HG03460 (cell line): ENCODE results near the gene SS18L1.

Experiments
- ATAC-seq: cut with Tn5 transposase; IDR thresholded peaks from one replicate; pipeline ENCODE4 v1.9.1; 2021; ENCODE audit not compliant: unreplicated experiment

Gene SS18L1

DNA sequence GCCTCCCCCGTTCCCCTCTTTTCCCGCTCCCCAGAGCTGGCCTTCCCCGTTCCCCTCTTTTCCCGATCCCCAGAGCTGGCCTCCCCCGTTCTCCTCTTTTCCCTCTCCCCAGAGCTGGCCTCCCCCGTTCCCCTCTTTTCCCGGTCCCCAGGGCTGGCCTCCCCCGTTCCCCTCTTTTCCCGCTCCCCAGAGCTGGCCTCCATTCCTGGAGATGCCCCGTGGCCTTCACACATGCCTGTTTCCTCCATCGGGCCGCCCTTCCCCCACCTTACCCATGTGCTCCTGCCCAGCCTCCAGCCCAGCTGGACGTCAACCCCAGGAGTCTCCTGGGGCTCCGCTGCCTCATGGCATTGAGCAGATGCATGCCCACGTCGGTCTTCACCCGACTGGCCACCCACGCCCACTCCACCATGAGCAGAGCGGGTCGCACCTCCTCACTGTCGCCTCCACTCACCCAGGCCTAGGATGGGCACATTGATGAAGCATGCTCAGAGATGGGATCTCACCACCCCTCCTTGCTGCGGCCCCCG is 8.3 kb downstream of the SS18L1 start:
- no peak for ATAC-seq

DNA sequence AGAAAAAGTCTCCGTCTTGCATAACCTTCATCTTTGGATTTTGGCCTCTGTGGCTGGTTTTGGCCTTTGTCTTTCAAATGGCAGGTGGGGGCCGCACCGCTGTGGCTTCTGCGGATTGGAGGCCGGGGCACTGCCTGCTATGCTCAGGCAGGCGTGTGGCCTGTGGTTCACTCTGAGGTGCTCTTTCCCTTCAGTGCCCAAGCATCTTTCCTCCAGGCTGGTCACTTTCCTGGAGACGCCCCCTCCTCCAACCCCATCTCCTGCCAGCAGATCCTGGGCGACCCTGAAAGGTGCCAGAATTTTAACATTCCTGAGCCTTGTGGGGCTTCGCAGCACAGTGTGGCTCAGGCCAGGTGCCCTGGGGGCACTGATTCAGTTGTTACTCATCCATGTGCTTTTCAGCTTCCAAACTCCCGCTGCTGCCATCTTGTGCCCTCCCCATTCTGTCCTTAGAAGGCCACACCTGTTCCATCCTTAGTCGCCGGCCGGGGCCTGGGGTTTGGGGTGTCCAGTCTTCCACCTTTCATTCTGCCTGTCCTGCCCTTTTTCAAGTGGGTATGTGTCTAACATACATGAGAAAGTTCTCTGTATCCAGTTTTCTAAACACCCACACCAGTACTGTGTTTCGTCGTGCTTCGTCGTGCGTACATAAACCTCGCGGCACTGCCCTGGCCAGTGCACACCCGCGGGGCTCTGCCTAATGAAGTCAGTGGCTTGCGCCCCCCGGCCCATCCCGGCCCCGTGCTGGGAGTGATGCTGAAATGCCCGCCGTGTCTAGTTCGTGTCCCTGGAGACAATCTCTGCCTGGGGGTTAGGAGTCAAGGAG is 12.1 kb downstream of the SS18L1 start:
- no peak for ATAC-seq

DNA sequence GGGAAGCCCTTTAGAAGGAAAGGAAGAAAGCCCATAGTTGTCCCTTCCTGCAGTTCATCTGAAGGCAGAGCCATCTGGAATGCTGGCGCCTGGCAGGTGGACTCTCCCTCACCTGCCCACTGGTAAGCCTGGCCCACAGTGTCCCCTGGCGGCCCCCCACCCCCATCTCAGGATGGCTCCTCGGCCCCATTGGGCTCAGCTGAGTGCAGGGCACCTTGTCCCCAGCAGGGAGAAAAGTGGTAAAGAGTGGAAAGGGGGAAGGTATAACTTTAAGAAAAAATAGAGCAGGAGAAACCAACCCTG is 12.6 kb downstream of the SS18L1 start:
- no peak for ATAC-seq

DNA sequence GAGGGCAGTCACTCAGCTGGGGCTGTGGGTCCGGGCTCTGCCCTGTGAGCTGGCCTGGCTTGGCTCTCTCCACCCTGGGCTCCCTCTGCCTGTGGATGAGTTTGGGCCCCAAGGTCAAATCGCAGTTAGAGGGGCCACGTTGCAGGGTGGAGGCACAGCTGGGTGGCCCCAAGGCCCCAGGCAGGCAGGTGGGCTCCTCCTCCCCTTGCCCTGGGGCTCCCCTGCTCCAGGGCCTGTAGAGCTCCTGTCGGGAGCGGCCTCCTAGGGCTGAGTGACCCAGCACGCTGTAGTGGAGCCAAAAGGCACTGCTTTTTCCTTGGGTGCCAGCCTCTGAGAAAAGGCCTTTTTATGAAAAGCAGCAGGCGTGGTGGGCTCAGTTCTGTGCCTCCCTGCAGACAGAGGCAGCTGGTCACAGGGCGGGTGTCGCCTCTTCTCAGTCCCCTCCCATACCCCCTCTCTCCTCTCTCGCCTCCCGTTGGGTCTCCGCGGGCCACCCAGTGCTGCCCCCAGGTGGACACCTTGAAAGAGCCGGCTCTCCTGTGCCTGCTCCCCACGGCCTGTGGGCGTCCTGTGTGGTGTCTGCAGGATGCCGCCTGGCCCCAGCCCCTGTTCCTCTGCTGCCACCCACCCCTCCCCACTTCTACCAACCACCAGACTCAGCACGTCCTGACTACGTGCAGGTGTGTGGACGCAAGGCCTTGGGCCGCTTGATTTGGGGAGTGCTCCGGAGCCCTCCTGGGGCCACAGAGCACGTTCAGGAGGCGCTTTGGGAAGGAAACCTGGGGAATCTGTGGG is 13.2 kb downstream of the SS18L1 start:
- no peak for ATAC-seq

DNA sequence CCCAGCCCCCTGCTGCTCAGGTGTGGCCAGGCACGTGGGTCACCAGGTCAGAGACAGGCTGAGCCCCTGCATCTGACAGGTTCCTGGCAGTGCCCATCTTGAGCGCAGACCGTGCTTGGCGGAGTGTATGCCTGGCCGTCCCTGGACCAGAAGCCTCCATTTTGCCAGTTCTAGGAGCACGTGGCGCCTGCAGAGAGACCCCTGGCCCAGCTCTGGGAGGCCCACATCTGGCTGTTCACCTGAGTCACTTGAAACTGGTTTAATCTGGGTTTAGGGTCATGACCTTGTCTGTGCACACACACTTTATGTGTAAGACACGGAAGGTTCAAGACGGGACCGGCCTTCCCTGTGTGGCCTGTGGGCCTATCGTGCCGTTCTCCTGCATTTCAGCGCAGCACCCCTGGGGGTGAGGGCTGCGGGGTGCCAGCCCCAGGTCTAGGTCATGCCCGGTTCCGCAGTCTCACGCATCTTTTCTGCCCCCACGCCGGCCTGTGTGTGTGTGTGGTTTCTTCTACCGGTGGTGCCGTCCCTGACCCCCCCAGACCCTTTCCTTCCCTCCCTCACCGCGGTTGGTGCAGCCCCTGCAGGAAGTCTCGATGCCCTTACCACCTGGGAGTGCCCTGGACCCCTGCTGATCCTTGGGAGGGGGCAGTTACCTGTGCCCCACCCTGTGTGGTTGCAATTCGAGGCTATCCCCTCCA is 14.0 kb downstream of the SS18L1 start:
- ATAC-seq, result no peak

DNA sequence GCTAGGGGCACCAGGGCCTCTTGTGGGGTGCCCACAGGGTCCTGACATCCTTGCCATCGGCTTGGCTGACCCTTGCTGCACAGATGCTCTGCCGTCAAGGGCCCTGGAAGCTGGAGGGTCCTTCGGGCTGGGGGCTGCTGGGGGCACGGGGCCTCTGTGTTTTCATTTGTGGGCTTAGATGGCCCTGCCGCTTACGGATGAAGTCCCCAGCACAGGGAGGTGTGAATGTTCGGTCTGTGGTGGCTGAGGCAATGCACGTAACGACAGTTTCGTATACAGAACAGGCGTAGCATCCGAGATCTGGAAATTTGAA is 14.5 kb downstream of the SS18L1 start:
- no peak for ATAC-seq

DNA sequence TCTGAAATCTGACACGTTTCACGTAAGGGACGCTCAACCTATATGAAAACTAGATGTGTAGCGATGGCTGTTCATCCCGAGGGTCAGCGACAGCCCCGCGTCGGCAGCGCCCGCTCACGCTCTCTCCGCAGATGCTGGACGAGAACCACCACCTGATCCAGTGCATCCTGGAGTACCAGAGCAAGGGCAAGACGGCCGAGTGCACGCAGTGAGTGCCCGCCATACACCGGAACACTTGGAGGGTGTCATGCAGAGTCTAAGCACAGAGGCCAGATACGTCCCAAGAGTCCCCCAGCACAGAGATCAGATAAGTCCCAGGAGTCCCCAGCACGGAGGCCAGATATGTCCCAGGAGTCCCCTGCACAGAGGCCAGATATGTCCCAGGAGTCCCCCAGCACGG is 15.0 kb downstream of the SS18L1 start:
- no peak for ATAC-seq

DNA sequence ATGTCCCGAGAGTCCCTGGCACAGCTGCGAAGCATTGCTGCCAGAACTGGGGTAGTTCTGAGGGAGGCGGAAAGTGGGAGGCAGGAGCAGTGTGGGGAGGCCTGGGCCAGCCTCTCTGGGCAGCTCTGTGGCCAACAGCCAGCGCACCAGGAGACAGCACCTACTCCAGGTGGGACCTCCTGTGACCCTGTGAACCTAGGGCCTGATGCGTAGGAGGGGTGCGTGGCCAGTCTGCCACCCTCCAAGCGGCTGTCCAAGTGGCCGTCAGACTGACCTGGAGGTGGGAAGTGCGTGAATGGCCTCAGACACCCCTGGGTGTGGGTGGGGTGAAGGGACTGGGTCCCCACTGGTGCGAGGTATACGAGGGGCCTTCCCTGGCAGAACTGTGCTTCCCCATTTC is 15.5 kb downstream of the SS18L1 start:
- no peak for ATAC-seq

DNA sequence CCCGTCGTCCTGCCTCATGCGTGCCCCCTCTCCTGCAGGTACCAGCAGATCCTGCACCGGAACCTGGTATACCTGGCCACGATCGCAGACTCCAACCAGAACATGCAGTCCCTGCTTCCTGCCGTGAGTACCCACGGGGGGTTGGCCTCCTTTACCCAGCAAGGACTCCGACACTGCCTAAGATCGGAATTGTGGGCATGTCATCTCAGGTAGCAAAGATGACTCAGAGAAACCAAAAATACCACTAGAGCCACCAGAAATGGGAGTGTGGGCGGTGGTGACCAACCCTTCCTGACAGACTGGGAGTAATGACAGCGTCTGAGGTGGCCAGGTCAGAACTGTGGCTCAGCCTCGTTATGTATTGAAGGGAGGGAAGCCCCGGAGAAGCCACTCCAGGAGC is 16.3 kb downstream of the SS18L1 start:
- no peak for ATAC-seq

DNA sequence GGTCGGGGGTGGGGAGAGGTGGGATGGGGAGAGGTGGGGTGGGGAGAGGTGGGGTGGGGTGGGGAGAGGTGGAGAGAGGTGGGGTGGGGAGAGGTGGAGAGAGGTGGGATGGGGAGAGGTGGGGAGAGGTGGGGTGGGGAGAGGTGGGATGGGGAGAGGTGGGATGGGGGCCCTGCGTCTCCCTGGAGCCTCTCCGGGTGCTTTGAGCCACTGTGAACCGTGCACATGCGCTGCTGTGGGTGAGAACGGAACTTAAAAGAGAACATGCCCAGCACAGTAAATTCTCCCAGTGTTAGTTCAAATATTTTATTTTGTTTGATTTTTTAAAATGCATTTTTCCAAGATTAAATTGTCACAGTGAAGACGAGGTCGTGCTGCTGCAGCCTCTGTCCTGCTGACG is 16.7 kb downstream of the SS18L1 start:
- no peak for ATAC-seq

DNA sequence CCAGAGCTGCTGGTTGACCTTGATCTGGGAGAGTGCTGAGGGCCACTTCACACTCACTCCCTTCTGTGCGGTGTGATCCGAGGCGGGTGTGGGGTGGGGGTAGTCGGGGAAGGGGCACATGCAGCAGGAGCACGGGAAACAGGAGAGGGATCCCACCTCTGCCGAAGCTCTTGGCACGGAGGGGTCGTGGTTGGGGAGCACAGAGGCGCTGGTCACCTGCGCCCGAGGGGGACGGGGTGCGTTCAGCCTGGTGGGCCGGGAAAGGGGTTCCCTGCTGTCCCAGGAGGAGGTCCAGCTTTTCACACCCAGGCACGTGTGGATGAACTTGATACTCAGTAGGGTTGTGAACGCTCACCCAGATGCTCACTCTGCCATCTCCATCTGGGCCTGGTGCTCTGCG is 17.3 kb downstream of the SS18L1 start:
- ATAC-seq, result no peak

DNA sequence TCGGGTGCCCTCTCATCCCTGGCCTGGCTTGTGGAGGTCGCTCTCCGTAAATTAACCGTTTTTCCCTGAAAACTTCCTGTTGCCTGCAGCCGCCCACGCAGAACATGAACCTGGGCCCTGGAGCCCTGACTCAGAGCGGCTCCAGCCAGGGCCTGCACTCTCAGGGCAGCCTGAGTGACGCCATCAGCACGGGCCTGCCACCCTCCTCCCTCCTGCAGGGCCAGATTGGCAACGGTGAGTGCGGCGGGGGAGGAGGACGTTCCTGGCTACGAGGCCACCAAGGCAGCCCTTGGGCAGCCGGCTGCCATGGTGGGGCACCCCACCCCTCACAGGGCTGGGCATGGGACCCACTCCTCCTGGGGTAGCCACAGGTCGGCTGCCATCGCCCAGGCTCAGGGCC is 17.8 kb downstream of the SS18L1 start:
- ATAC-seq, result no peak

DNA sequence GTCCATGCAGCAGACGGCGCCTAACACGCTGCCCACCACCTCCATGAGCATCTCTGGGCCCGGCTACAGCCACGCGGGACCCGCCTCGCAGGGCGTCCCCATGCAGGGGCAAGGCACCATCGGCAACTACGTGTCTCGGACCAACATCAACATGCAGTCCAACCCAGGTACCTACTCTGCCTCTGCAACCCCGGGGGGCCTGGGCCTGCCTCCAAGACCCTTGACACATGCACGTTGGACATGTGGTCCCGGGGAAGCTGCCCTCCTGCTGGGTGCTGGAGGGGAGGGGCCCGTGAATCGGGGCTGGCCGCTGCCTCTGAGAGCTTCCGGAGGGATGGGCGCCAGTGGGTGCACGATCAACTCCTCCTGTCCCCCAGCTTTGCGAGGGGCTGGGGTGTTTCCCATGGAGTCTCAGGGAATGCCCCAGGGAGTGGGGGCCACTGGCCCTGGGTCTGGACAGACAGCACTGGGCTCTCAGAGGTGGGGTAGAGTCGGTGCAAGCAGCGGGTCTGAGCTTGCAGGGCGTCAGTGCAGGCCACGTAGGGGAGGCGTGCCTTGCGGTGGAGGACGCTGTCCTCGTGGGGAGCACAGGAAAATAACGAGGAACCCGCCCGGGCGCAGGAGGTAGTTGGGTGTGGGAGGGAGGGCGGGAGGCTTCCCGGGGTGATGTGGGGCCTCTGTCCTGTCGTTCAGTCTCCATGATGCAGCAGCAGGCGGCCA is 19.4 kb downstream of the SS18L1 start:
- no peak for ATAC-seq

DNA sequence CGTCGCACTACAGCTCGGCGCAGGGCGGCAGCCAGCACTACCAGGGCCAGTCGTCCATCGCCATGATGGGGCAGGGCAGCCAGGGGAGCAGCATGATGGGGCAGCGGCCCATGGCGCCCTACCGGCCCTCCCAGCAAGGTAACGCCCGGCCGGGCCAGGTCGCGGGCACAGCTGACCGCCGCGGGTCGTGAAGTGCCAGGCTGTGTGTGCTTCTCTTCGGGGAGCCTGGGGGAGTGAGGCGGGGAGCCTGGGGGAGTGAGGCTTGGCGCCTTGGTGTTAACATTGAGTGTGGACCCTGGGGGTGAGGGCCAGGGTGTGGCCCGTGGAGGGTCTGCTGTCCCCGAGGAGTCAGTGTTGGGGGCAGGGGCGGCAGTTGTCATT is 19.9 kb downstream of the SS18L1 start:
- no peak for ATAC-seq

DNA sequence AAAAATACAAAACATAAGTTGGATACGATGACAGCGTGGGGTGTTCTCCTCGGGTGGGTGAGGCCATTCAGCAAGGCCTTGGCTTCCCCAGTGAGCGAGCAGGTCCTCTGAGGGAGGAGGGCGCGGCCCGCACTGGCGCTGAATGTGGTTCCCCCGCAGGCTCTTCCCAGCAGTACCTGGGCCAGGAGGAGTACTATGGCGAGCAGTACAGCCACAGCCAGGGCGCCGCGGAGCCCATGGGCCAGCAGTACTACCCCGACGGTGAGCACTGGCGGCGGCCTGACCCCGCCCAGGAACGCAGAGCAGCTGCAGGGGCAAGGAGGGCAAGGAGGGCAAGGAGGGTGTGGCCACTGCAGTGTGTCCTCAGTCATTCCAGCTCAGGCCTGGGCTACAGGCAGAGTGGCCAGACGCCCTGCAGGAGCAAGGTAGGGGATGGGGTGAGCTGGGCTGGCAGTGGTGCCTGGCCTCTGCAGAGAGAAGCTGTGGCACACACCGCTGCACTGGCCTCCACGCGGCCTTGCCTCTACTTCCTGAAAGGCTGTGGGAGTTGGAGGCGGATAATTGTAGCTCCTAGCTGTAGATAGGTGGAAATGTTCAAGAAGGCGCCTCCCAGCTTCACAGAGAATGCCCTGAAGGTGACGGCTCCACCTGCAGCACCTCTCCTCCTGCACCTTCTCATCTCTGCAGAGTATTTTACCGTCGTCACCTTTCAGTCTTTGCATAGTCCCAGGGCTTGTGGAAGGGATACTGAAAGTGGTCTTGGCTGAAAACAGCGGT is 20.6 kb downstream of the SS18L1 start:
- no peak for ATAC-seq

DNA sequence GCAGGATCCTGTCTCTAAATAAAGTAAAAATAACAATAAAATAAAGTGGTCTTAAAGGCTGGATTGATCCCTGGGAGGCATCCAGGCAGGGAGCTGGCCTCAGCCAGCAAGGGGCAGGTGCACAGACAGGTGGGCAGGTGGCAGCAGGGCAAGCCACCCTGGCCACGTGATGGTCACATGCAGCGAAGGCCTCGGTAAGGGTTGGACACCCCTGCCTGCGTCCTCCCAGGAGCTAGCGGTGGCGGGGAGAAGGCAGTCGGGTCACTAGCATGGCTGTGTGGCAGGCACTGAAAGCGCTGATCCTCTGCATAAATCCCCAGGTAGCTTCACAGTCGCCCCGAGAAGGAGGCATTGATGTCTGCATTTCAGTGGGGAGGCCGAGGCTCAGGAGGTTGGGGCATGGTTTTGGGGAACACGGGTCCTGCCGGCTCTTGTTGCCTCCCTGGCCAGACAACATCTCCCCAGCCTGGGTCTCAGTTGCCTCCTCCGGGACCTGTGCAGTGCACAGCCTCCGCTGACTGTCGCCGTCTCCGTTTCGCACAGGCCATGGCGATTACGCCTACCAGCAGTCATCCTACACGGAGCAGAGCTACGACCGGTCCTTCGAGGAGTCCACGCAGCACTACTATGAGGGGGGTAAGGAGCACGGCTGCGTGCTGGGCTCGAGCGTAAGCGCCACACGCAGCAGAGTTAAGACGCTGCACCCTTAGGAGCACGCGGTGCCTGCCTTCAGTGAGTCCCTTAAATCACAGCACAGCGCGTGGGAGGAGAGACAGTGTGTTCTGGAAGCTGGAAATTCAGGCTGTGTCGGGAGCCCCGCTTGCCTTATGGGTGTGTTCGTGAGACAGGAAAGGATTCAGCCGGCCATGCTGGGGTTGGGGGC is 21.6 kb downstream of the SS18L1 start:
- ATAC-seq, result no peak

DNA sequence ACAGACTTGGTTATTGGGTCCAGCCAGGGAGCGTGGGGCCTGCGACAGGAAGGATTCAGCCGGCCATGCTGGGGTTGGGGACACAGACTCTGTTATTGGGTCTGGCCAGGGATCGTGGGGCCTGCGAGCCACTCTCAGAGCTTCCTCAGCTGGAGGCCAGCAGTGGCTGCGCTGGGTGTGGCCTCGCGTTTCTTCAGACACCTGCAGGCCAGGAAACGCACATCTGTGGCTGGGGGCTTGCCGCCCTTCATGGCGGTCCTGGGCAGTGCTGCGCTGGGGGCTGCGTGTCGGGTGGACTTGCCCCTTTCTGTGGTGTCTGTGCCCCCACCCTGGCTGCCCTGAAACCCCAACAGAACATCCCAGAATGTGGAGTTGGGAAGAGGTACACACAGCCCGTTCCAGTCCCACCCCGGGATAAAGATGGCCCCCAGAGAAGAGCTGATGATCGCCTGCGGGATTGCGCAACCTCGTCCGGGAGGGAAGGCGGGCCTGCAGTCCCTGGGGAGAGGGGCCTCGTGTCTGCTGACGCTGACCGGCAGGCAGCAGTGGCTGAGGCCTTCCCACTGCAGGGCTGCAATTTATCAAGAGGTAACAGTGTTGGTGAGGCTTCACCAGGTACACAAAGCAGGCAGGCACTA is 22.3 kb downstream of the SS18L1 start:
- no peak for ATAC-seq

DNA sequence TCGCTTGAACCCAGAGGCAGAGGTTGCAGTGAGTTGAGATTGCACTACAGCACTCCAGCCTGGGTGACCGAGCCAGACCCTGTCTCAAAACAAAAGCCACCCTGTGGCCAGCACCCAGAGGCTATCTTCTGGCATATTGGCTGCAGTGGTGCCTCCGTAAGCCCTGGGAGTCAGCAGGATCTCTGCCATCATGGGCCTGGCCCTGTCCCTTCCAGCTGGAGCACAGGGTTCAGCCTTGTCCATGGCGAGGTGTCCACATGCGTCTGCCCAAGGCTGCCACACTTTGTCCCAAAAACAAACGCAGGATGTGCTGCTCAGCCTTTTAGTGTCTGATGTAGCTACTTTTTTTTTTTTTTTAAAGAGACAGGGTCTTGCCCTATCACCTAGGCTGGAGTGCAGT is 23.9 kb downstream of the SS18L1 start:
- ATAC-seq, result no peak

DNA sequence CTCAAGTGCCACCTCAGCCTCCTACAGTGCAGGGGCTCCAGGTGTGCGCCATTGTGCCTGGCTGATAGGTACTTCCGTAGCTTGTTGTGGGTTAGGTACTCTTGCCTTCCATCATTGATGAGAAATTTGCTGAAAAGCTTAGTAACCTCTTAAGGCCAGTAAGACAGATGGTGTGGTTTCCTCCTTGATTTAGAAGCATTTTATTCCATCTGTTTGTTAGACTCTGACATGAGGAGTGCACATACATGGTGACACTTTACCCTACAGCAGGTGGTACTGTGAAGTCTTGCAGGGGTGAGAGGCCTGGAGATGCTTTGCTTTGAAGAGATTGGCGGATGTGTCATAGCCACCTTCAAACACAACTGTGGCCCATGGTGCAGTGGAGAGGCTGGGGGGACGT is 24.5 kb downstream of the SS18L1 start:
- ATAC-seq, result no peak
